Renal cortex interstitium (tissue), 15 donors: ENCODE results near the gene KLHL33. TPM values are rescaled to one million over a fixed set of nuclear protein-coding genes. Genes with fewer than 3 reads are reported as not detected.

ENCODE experiments used
- DNase-seq, 11 donors: peaks; one replicate each; pipeline ENCODE4 v3.0.0-alpha.2; 2013; ENCODE audit warnings: low read depth in 9 of 11, low spot score in 4 of 11; ENCODE audit errors: extremely low read depth in 1 of 11
- long read RNA-seq, 16 experiments: transcript quantifications; one replicate each; lab custom pipeline, GENCODE V29; 2026
- polyA plus RNA-seq, 3 donors: library from polyadenylated mRNA; unstranded; fragments of 120-200 nt; gene quantifications; one replicate each; pipeline ENCODE4 v1.2.1, GENCODE V29; 2013; ENCODE audit not compliant: insufficient read length in 3 of 3

Gene KLHL33, protein sequence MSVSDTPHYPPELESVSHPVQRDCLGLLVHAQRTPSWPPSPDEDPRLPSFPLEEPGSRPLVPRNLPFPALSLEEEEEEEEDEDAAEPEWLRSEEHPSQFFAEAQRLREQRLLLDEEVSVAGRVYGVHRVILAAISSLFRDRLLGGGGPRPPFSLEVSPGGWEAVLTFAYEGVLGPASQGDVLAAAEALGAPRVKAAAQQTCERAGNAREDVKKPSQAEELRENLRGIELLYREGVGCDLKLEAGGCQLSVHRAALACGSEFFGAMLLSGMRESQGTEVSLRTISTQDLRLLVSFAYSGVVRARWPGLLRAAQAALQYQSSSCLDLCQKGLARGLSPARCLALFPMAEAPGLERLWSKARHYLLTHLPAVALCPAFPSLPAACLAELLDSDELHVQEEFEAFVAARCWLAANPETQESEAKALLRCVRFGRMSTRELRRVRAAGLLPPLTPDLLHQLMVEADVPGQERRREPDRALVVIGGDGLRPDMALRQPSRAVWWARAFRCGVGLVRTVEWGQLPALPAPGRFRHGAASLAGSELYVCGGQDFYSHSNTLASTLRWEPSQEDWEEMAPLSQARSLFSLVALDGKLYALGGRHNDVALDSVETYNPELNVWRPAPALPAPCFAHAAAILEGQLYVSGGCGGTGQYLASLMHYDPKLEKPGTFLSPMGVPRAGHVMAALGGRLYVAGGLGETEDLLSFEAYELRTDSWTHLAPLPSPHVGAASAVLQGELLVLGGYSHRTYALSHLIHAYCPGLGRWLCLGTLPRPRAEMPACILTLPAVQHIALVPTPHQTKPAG
- under 1 TPM; 0.23 to 0.53 (median 0.47) TPM for polyA plus RNA-seq
- long read RNA-seq, donor 1 = 0 reads
- long read RNA-seq, donor 2 = 0 reads
- long read RNA-seq, donor 3, partial matches to known transcripts = 508 of 569 reads
- long read RNA-seq, donor 3, other reads (novel, unspliced or antisense) = 61 of 569 reads
- long read RNA-seq, donor 4 = 0 reads
- long read RNA-seq, donor 5 = 0 reads
- long read RNA-seq, donor 6, partial matches to known transcripts = 162 of 197 reads
- long read RNA-seq, donor 6, other reads (novel, unspliced or antisense) = 35 of 197 reads
- long read RNA-seq, donor 7 = 0 reads
- long read RNA-seq, donor 8 = 0 reads
- long read RNA-seq, donor 9 = 0 reads
- long read RNA-seq, donor 10 = 0 reads
- long read RNA-seq, donor 11 = 0 reads
- long read RNA-seq, donor 12 = 0 reads
- long read RNA-seq, donor 13 = 0 reads
- long read RNA-seq, donor 14 = 0 reads
- long read RNA-seq, donor 15 = 0 reads
- long read RNA-seq, donor 16 = 0 reads

- DNase-seq = no peak
These were observed at the start of gene KLHL33 for GRCh38 chr14:20435582-20436362. KLHL33 (minus strand) TSS chr14:20436166; CDS start chr14:20435811, 355 bp downstream.

GRCh38 chr14:20482382-20482781 is 46.4 kb upstream of the KLHL33 start:
- no peak for DNase-seq

GRCh38 chr14:20478894-20479293 is 42.9 kb upstream of the KLHL33 start:
- DNase-seq = no peak

- DNase-seq = no peak
These were observed 41.4 kb upstream of the KLHL33 start for GRCh38 chr14:20477211-20477876.

DNA sequence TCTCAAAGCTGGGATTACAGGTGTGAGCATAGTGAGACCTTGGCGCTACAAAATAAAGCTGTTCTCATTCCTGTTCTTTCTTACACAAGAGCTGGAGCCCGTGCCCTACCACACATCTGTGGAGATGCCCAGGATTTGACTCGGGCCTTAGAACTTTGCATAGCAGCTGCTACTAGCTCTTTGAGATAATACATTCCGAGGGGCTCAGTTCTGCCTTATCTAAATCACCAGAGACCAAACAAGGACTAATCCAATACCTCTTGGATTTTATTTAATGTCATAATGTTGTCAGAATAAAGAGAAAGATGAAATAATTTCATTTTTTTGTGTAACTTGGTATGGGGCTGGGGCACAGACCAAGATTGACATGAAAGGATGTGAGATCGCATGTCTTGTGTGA is 40.8 kb upstream of the KLHL33 start:
- no peak for DNase-seq

DNA sequence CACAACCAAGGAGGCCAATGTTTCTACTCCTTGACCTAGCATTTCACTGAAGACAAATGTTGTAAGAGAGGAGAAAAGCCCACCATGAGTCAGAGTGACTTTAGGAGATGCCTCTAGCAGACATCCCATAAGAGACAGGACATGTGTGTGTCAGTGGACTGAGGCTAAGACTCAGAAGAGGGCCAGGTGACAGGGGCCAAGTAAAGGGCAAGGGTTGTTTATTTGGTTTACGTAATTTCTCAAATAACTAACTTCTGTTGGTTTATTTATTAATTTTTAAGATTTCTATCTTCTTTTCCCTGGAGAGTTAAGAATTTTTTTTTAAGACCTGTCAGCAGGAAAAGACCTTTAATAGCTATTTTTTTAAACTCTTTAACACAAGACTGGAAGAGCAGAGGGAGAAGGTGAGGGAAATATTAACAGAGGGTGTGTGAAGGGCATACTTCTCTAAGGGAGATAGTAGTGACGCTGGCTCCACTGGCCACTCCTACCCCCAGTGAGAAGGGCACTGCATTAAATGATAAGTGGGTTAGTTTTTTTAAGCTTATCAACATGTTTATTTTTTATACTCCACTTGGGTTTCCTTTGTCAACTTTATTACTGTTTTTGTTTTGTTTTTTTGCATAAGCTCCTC is 36.7 kb upstream of the KLHL33 start:
- DNase-seq = no peak

- DNase-seq = no peak
These were observed 34.6 kb upstream of the KLHL33 start for GRCh38 chr14:20470603-20470901.

DNA sequence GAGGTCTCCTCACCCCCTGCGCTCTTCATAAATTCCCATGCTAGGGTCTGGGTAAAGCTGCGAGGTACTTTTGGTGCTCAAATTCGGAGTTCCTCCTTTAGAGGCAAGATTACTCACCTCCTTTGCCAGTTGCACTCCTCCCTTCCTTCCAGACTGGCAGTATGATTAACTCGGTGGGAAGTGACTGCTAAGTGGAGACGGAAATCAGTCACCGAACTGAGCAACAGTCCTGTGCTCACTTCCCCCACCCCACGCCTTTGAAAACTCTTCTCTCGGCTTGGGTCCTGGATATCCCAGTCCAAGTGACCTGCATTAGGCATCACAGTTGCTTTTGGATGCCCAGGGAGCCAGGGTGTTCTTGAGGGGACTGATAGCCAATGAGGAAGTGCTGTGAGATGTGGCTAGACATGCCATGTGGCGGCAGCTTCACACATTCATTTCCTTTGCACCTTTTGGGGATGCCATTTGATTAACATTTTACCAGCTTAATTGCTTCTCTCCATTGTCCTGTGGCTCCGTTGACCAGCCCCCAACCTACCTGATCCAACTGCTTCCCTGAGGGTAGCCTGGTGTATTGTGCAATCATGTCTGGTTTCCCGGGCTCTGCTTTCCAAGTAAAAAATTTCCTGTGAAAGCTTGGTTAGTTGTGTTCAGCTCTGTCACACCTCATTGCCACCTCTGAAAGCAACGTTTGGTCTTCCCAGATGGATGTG is 34.1 kb upstream of the KLHL33 start:
- DNase-seq = peak in 4 of 11 donors; percentile 14 to 21 (median 19)

- peak in 9 of 11 donors; percentile 58 to 81 (median 75) for DNase-seq
These were observed 33.4 kb upstream of the KLHL33 start, which contains the start of gene PNP for GRCh38 chr14:20469242-20469889. PNP (plus strand) TSS chr14:20469406; CDS start chr14:20469525, 119 bp downstream.

DNA sequence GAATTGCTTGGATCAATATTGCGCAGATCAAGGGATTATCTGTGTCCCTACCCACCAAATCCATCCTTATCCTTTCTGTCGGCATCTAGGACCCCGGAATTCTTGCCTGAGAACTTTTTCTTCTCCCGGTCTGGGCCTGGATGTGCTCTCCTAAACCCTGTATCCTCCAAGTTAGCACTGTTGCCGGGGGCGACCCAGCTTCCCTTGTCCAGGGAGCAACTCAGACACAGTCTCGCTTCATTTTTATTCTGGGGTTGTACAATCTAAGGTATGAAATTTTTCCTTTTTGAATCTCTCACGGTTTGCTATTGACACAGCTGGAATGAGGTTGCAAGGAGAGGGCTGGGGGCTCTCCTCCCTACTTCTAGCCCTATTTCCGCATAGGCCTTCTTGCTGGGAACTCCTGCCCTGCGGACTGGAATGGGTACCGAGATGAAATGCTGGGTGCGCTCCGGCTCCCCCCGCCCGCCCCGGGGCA is 32.8 kb upstream of the KLHL33 start:
- peak in 1 of 11 donors; percentile 7 for DNase-seq

- DNase-seq = peak; percentile 96 to 100 (median 99)
These were observed 25.5 kb upstream of the KLHL33 start, which contains the start of gene PIP4P1 for GRCh38 chr14:20461225-20462141. PIP4P1 (minus strand) TSS chr14:20461434; CDS start chr14:20461325, 109 bp downstream.

- peak in 2 of 11 donors; percentile 9 for DNase-seq
These were observed 24.7 kb upstream of the KLHL33 start for GRCh38 chr14:20460458-20461224.

DNA sequence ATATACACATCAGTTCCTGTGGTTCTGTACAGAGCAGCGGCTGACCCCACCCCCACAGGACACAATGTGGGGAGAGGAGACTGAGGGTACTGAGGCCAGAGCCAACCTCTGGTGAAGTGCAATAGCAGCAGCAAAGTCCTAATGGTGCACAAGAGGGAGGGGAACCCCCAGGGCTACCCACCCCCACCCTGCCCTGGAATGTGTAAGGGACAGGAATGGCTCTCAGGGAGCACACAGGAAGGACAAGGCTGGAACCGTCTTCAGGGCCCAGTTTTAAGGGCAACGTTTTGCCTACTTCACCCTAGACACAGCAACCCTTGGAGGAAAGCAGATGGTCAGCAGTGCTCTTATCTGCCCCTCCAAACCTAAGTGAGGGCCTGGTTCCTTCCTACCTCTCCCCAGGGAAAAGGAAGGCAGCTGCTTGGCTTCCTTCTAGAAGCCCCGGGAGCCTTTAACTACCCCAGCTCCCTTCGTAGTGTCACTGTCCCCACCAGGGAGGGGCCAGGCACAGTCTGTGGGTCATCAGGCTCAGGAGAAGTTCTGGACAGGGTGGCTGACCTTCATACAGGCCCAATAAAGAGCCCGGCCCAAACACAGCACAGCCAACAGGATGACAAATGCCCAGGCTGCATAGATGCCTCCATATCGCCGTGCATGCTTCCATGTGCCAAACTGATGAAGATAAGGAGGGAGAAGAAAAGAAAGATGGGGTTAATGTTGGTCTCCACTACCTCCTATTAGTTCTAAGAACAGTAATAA is 22.2 kb upstream of the KLHL33 start:
- DNase-seq = no peak

GRCh38 chr14:20456971-20457370 is 21.0 kb upstream of the KLHL33 start:
- no peak for DNase-seq
